K562 treated with DMSO at 1 percent for 24 hours (cell line): ENCODE data around the gene RGS1. TPM values are rescaled to one million over a fixed set of nuclear protein-coding genes. Genes with fewer than 3 reads are reported as not detected.

Source experiments
- total RNA-seq: library from RNA; unstranded; fragments of 300-600 nt; gene quantifications from 2 replicates; pipeline ENCODE4 v1.2.3, GENCODE V29; 2022; ENCODE audit warnings: low read depth; ENCODE audit not compliant: insufficient read depth

Gene RGS1, protein sequence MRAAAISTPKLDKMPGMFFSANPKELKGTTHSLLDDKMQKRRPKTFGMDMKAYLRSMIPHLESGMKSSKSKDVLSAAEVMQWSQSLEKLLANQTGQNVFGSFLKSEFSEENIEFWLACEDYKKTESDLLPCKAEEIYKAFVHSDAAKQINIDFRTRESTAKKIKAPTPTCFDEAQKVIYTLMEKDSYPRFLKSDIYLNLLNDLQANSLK
- total RNA-seq, result not detected in 2 replicates

GRCh38 chr1:192575499-192576189, at the start of gene RGS1:
Gene RGS1 (plus strand): TSS chr1:192575773. CDS start chr1:192575793, 20 bp downstream.

Other genes with a start within 250 kb of the RGS1 start
- not detected in 2 replicates for gene RGS13, start 60.4 kb downstream of the RGS1 start, total RNA-seq
- gene RGS2, start 233.3 kb downstream of the RGS1 start, total RNA-seq, result 3.6 and 5.2 TPM in 2 replicates